ENCODE data around the gene GCC1.
"Not testable (repeated sequence)": the region's sequence is repeated elsewhere in the genome, so short reads cannot be mapped to it uniquely, and the experiment has no call there.

GCC1 gene

GRCh38 chr7:127589896-127590295 is 4.5 kb upstream of the GCC1 start:
- in situ Hi-C loops (cut with MboI; ENCODE audit: low sequenced_read_pairs) = no loop called here

GRCh38 chr7:127588697-127589482 is 3.5 kb upstream of the GCC1 start:
- in situ Hi-C loops (cut with MboI; ENCODE audit: low sequenced_read_pairs) = no loop called here

DNA sequence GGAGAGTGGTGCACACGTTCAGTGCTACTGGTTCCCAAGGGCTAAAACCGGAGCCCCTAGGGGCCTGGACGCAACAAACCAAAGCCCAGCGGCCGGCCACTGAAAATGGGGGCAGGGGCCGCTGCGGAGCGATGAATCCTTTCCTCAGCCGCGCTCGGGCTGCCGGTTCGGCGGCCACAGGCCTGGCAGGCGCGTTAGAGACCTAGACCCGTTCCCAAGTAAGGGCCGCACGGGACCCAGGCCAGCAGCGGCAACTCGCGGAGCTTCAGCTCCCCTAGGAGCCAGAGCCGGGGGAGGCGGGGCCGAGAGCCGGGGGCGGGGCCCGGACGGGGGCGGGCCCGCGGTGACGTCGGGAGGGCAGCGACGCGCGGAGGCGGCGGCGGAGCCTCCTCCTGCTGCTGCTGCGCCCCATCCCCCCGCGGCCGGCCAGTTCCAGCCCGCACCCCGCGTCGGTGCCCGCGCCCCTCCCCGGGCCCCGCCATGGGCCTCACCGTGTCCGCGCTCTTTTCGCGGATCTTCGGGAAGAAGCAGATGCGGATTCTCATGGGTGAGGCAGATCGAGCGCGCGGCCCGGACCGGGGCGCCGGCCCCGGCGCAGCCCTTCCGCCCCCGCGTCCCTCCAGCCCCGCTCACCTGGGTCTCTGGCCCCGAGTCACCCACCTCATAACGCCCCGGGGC is 2.8 kb upstream of the GCC1 start, which contains the start of gene ARF5:
TSS of gene ARF5 (plus strand) at position 393 of the 678 bp plus-strand sequence. CDS start at position 481, 88 bp downstream.
- in situ Hi-C loops (cut with MboI; ENCODE audit: low sequenced_read_pairs) = no loop called here

DNA sequence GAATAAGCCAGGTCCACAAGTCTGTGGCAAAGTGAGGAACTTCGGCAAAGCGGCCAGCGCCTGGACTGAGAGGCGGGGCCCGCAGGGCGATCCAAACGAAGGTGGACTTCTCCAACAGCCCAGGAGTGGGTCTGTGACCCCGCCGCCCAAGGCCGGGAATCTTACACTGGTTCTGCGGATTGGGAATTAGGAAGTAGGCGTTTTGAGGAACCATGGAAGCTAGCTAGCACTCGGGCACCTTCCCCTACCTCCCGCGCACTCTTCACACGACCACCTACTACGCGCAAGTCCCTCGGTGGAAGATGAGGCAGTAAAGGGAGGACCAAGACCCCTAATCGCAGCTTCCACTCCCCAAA is 2.2 kb upstream of the GCC1 start:
- in situ Hi-C loops (cut with MboI; ENCODE audit: low sequenced_read_pairs) = no loop called here

GRCh38 chr7:127586346-127586745 is 950 bp upstream of the GCC1 start:
- in situ Hi-C loops (cut with MboI; ENCODE audit: low sequenced_read_pairs) = no loop called here

DNA sequence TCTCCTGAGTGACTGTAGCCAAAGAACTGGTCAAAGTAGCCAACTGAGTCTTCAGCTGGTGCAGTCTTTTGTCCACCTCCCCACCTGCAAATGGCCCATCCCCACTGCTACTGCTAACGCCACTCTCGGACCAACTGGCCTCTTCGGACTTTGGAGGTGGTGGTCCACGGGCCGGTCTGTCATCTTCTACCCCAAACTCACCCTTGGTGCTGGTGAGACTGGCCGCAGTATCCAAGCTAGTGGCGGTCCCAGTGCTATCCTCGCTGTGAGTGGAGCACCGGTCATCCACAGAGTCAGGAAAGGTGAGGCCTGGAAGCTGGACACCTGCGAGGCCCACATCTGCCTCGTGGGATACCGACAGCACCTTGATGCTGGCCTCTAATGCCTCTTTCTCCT is 750 bp downstream of the GCC1 start:
- in situ Hi-C loops (cut with MboI; ENCODE audit: low sequenced_read_pairs) = no loop called here

- in situ Hi-C loops (cut with MboI; ENCODE audit: low sequenced_read_pairs) = no loop called here
These were observed 3.0 kb downstream of the GCC1 start for GRCh38 chr7:127582361-127582760.

DNA sequence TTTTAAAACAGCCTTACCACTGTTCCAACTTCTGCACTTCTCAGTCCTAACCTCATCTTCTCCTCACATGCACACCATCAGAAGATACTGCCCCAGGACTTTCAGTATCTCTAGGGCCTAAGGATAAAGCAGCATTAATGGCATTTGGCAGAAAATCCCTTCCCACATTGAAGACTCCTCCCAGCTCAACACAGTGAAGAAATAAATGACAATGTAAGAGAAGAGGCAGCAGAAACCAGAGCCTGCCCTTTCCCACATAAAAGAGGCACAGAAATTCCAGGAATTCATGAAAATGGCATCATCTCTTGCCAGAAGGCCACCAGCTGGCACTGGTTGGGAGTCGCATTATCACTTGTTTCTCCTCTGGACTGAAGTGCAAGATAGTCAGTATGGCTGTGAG is 3.7 kb downstream of the GCC1 start:
- in situ Hi-C loops (cut with MboI; ENCODE audit: low sequenced_read_pairs) = no loop called here

DNA sequence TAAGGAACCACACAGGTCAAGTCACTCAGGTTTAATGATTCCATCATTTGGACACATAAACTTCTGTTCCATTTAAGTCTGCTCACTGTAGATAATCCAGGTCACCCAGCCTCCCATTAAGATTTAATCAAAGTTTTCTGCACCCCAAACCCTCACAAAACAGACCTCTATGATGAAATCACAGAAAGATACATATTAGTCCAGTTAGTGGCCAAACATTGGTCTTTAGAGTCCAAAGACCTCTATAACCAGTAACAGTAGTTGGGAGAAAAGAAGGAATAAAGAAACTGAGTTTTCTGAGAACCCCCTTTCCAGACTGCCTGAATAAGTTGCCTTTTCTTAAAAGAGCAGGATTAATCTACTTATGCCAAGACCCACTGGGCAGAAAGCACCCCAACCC is 4.8 kb downstream of the GCC1 start:
- in situ Hi-C loops (cut with MboI; ENCODE audit: low sequenced_read_pairs) = no loop called here

- in situ Hi-C loops (cut with MboI; ENCODE audit: low sequenced_read_pairs) = no loop called here
These were observed 6.6 kb downstream of the GCC1 start for GRCh38 chr7:127578711-127579275.

DNA sequence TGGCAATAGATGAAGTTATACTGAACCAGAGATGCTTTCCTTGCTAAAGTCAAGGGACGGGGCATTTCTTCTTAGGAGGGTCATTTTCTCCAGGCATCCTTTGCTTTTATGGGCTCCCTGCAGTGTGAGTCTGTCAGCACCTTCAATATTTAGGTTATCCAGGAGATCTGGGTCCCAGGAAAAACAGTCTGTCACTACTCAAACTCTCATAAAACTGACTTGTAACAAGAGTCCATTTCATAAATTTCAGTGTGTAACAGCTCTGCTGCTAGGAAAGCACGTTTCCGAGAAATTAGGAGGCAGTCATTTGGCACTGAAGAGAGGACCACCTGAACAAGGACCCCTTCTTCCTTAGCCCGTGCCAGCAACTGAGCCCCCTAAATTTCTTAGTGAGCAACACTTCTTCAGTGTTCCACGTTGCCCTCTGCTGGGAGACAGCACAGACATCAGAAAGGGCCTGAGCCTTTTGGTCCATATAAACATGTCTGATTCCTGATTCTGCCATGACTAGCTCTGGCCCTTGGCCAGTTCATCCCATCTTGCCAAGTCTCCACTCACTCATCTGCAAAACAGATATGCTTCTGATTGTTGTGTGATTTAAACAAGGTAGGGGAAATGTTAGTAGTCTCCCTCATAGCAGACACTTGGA is 7.2 kb downstream of the GCC1 start:
- in situ Hi-C loops (cut with MboI; ENCODE audit: low sequenced_read_pairs) = no loop called here

GRCh38 chr7:127571741-127572505 is 13.5 kb downstream of the GCC1 start:
- in situ Hi-C loops (cut with MboI; ENCODE audit: low sequenced_read_pairs) = no loop called here

- in situ Hi-C loops (cut with MboI; ENCODE audit: low sequenced_read_pairs) = not testable (repeated sequence)
These were observed 17.4 kb downstream of the GCC1 start for GRCh38 chr7:127568034-127568433.

DNA sequence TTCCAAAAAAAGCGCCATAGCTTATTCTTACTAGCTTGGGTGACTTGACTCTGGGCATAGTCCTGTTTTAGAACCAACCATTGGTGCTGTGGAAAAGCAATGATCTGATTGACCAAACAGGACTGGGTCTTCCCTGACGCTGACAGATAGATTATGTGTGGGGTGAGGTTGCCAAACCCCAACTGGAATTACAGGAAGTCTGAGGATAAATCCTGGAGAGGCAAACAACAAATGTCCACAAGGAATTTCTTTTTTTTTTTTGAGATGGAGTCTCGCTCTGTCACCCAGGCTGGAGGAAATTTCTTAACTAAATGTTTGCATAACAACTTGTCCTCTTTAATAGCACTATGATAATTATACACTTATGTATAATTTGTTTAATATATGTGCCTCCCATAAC is 19.2 kb downstream of the GCC1 start:
- in situ Hi-C loops (cut with MboI; ENCODE audit: low sequenced_read_pairs) = no loop called here

DNA sequence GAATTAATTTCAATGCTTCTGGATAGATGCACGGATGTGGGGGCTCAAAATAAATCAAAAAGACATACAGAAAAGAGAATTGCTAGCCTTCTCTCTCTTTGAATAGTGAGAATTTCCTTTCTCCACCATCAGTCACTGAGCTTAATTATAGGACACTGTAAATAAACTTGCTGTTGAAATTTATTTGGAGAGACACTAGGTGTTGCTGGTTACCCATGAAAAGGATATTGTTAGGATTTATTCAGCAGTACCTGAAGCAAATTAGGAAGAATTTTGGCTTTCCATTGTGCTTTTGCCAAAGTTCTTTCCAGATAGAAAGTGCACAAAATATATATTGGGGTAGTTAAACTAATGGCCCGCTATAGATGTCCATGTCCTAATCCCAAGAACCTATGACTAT is 27.6 kb downstream of the GCC1 start:
- in situ Hi-C loops (cut with MboI; ENCODE audit: low sequenced_read_pairs) = no loop called here

- in situ Hi-C loops (cut with MboI; ENCODE audit: low sequenced_read_pairs) = no loop called here
These were observed 29.0 kb downstream of the GCC1 start for GRCh38 chr7:127556404-127556803.

GRCh38 chr7:127551941-127552340 is 33.5 kb downstream of the GCC1 start:
- in situ Hi-C loops (cut with MboI; ENCODE audit: low sequenced_read_pairs) = no loop called here

DNA sequence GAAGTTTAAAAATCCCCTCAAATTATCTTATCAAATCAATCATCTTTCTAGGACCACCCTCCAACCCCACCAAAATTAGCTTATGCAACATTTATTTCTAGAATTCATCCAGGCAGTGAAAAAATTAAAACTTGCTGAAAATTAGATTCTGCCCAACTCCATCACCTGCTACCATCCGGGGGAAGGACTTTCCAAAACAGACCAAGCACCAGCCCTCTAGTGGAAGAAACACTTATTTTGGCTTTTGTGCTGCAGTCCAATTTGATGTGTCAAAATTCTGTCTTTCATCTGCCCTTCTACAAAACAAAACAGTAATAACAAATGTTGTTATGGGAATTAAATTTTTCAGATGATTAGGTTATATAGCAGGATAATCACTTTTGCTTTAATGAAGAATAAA is 35.1 kb downstream of the GCC1 start:
- in situ Hi-C loops (cut with MboI; ENCODE audit: low sequenced_read_pairs) = no loop called here

DNA sequence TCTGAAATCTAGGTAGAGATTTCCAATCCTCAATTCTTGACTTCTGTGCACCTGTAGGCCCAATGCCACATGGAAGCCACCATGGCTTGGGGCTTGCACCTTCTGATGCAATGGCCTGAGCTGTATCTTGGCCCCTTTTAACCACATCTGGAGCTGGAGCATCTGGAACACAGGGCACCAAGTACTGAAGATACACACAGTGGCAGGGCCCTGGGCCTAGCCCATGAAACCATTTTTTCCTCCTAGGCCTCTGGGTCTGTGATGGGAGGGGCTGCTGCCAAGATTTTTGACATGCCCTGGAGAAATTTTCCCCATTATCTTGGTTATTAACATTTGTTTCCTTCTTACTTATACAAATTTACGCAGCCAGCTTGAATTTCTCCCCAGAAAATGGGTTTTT is 39.1 kb downstream of the GCC1 start:
- in situ Hi-C loops (cut with MboI; ENCODE audit: low sequenced_read_pairs) = no loop called here

DNA sequence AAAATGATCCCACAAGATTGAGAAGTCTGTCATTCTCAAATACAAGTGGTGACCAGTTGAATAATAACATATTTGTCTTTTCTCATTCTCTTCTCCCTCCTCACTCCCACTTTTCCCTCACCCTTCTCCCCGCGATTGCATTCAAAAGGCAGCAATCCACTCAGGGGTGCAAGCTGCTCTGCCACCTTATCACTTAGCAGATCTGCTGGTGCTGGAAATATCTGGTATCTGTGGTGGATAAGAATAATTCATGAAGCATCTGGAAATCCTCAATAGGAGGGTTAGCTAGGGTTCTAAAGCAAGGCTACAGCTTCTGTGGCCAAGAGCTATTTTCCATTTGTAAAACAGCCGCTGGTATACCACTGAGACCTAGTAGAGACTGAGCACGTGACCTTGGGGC is 43.8 kb downstream of the GCC1 start:
- in situ Hi-C loops (cut with MboI; ENCODE audit: low sequenced_read_pairs) = no loop called here

GRCh38 chr7:127540461-127540860 is 44.9 kb downstream of the GCC1 start:
- in situ Hi-C loops (cut with MboI; ENCODE audit: low sequenced_read_pairs) = not testable (repeated sequence)

All from hTERT RPE-1 (cell line).